H1 (cell line): ENCODE data around the gene CDC26. TPM values are rescaled to one million over a fixed set of nuclear protein-coding genes. Genes with fewer than 3 reads are reported as not detected.

Experiments
- CTCF ChIA-PET: fragments of 300-600 bp; sonication (Branson Sonifier 250); formaldehyde crosslinking; loops from one replicate; lab custom pipeline; 2021; ENCODE audit not compliant: partially characterized antibody; lab: Charles Lee
- POLR2A ChIA-PET: fragments of 300-600 bp; sonication (Branson Sonifier 250); formaldehyde crosslinking; loops from one replicate; lab custom pipeline; 2021; ENCODE audit warnings: inconsistent platforms; ENCODE audit not compliant: partially characterized antibody; lab: Charles Lee
- DNase-seq, 2 experiments: peaks; one replicate each; pipeline versions ENCODE4 v3.0.0 to v3.0.0-alpha.2; 2010 to 2022; ENCODE audit warnings: low spot score in 2 of 2, low read depth in 1 of 2, mixed read lengths in 1 of 2
- FAIRE-seq: peaks from 2 replicates; lab custom pipeline; 2011; peaks lifted over from hg19 to GRCh38; lab: Jason Lieb, UNC
- H2AFZ ChIP-seq: 2 replicates; pipeline ENCODE4 v1.8.1; 2012; ENCODE audit warnings: low read length, inconsistent platforms
- H2AK5ac ChIP-seq: 2 replicates; pipeline ENCODE4 v1.6.1; 2013; ENCODE audit warnings: low read depth, low read length
- H2BK120ac ChIP-seq: replicated peaks from 2 replicates; pipeline ENCODE3; 2013; ENCODE audit warnings: low read depth, low read length, inconsistent platforms
- H2BK12ac ChIP-seq: 2 replicates; pipeline ENCODE4 v1.6.1; 2013; ENCODE audit warnings: low read depth, low read length
- H2BK15ac ChIP-seq: 2 replicates; pipeline ENCODE4 v1.6.1; 2013; ENCODE audit warnings: low read length
- H2BK20ac ChIP-seq: 2 replicates; pipeline ENCODE4 v1.6.1; 2013; ENCODE audit warnings: low read length
- H2BK5ac ChIP-seq: 2 replicates; pipeline ENCODE4 v1.6.1; 2013; ENCODE audit warnings: low read depth, low read length
- H3K14ac ChIP-seq: 2 replicates; pipeline ENCODE4 v1.6.1; 2013; ENCODE audit warnings: inconsistent platforms; ENCODE audit not compliant: insufficient read length
- H3K18ac ChIP-seq: 2 replicates; pipeline ENCODE4 v1.6.1; 2013; ENCODE audit warnings: low read length; ENCODE audit errors: extremely low read depth
- H3K23ac ChIP-seq: 2 replicates; pipeline ENCODE4 v1.6.1; 2013; ENCODE audit warnings: inconsistent platforms; ENCODE audit not compliant: insufficient read length
- H3K23me2 ChIP-seq: 2 replicates; pipeline ENCODE4 v1.6.1; 2013; ENCODE audit warnings: low read depth, low read length
- H3K27ac ChIP-seq: 2 replicates; pipeline ENCODE4 v1.6.1; 2011; ENCODE audit warnings: low read depth, low read length, inconsistent platforms
- H3K27me3 ChIP-seq, 4 experiments: replicated peaks in 1 of 4; 1 replicate in 1 of 4; 2 replicates in 3 of 4; pipeline versions ENCODE4 v1.6.1 to v1.8.1; 2011 to 2013; ENCODE audit warnings: low read length in 3 of 4, mild to moderate bottlenecking in 3 of 4, inconsistent platforms in 2 of 4, mixed read lengths in 2 of 4, moderate library complexity in 1 of 4; ENCODE audit not compliant: control insufficient read depth in 3 of 4, insufficient read depth in 3 of 4; ENCODE audit errors: extremely low read depth in 1 of 4
- H3K36me3 ChIP-seq, 4 experiments: 2 replicates each; pipeline versions ENCODE4 v1.6.1 to v1.8.1; 2011 to 2013; ENCODE audit warnings: mild to moderate bottlenecking in 4 of 4, low read length in 3 of 4, moderate library complexity in 2 of 4, control low read depth in 1 of 4, inconsistent platforms in 1 of 4; ENCODE audit not compliant: insufficient read depth in 4 of 4, control insufficient read depth in 2 of 4
- H3K4ac ChIP-seq: replicated peaks from 2 replicates; pipeline ENCODE3; 2013; ENCODE audit warnings: low read length, low read depth, mixed read lengths, inconsistent platforms; ENCODE audit not compliant: insufficient read length
- H3K4me1 ChIP-seq, 4 experiments: replicated peaks in 1 of 4; 1 replicate in 1 of 4; 2 replicates in 3 of 4; pipeline versions ENCODE4 v1.6.1 to v1.8.1; 2011 to 2013; ENCODE audit warnings: low read length in 3 of 4, inconsistent platforms in 2 of 4, mixed read lengths in 1 of 4; ENCODE audit not compliant: insufficient read depth in 4 of 4, control insufficient read depth in 3 of 4
- H3K4me2 ChIP-seq, 2 experiments: 2 replicates each; pipeline versions ENCODE4 v1.6.1 to v1.8.1; 2011 to 2013; ENCODE audit warnings: low read depth in 2 of 2, low read length in 2 of 2, control low read depth in 1 of 2, inconsistent platforms in 1 of 2, mild to moderate bottlenecking in 1 of 2; ENCODE audit not compliant: insufficient read depth in 1 of 2
- H3K4me3 ChIP-seq, 4 experiments: fragments of 200-600, 300-600 bp in 1 of 4; sonication (generic), shearing (Covaris generic), sonication (Bioruptor Twin) in 1 of 4; 2 replicates each; pipeline versions ENCODE4 v1.5.1 to v1.8.1; 2011 to 2016; ENCODE audit warnings: low read length in 4 of 4, low read depth in 3 of 4, control low read depth in 2 of 4, inconsistent platforms in 2 of 4, mild to moderate bottlenecking in 2 of 4, mixed read lengths in 1 of 4, moderate library complexity in 1 of 4; ENCODE audit not compliant: insufficient read depth in 2 of 4; ENCODE audit errors: extremely low read depth in 1 of 4
- H3K56ac ChIP-seq: replicated peaks from 2 replicates; pipeline ENCODE3; 2013; ENCODE audit warnings: low read depth, mild to moderate bottlenecking, mixed read lengths, low read length, inconsistent platforms; ENCODE audit not compliant: insufficient read length
- H3K79me1 ChIP-seq: 2 replicates; pipeline ENCODE4 v1.6.1; 2013; ENCODE audit warnings: low read depth, low read length, control low read depth
- H3K79me2 ChIP-seq, 2 experiments: 2 replicates each; pipeline versions ENCODE4 v1.6.1 to v1.8.1; 2012 to 2013; ENCODE audit warnings: low read length in 2 of 2, mild to moderate bottlenecking in 2 of 2, inconsistent platforms in 1 of 2; ENCODE audit not compliant: insufficient read depth in 2 of 2, control insufficient read depth in 1 of 2
- H3K9ac ChIP-seq, 4 experiments: replicated peaks in 1 of 4; 1 replicate in 1 of 4; 2 replicates in 3 of 4; pipeline versions ENCODE4 v1.6.1 to v1.8.1; 2011 to 2013; ENCODE audit warnings: low read depth in 3 of 4, low read length in 3 of 4, control low read depth in 2 of 4, mild to moderate bottlenecking in 2 of 4, moderate library complexity in 2 of 4, inconsistent platforms in 1 of 4; ENCODE audit errors: extremely low read depth in 1 of 4
- H3K9me3 ChIP-seq, 2 experiments: 2 replicates each; pipeline versions ENCODE4 v1.6.1 to v1.8.1; 2012 to 2013; ENCODE audit warnings: mild to moderate bottlenecking in 2 of 2, moderate library complexity in 2 of 2, control low read depth in 1 of 2, inconsistent platforms in 1 of 2, low read depth in 1 of 2, low read length in 1 of 2, mixed read lengths in 1 of 2; ENCODE audit not compliant: insufficient read depth in 2 of 2
- H4K20me1 ChIP-seq, 2 experiments: replicated peaks in 1 of 2; 2 replicates each; pipeline versions ENCODE3 to v1.8.1; 2011 to 2013; ENCODE audit warnings: inconsistent platforms in 2 of 2, low read length in 2 of 2, mild to moderate bottlenecking in 1 of 2; ENCODE audit not compliant: insufficient read depth in 2 of 2, control insufficient read depth in 1 of 2
- H4K5ac ChIP-seq: 2 replicates; pipeline ENCODE4 v1.6.1; 2013; ENCODE audit warnings: low read length, low read depth, mixed read lengths, inconsistent platforms; ENCODE audit not compliant: insufficient read length
- H4K8ac ChIP-seq: 2 replicates; pipeline ENCODE4 v1.8.0; 2013; ENCODE audit warnings: mild to moderate bottlenecking, moderate library complexity, low read length, inconsistent platforms; ENCODE audit not compliant: insufficient read depth; ENCODE audit errors: extremely low read depth
- H4K91ac ChIP-seq: replicated peaks from 2 replicates; pipeline ENCODE3; 2013; ENCODE audit warnings: low read length, mixed read lengths, inconsistent platforms; ENCODE audit not compliant: insufficient read length
- BCL11A ChIP-seq, 2 experiments: IDR thresholded peaks; one replicate each; pipeline ENCODE4 v1.6.1; 2011; ENCODE audit warnings: low read depth in 2 of 2, low read length in 2 of 2, mild to moderate bottlenecking in 2 of 2
- GTF2F1 ChIP-seq: IDR thresholded peaks from 2 replicates; pipeline ENCODE4 v1.6.1; 2012; ENCODE audit warnings: low read depth, low read length, improper control_type of control experiment, borderline replicate concordance
- KDM5A ChIP-seq: fragments of 200-600 bp; IDR thresholded peaks from 2 replicates; pipeline ENCODE4 v1.7.1; 2012; ENCODE audit warnings: mild to moderate bottlenecking, low read length, inconsistent platforms, mixed read lengths
- NANOG ChIP-seq: IDR thresholded peaks from 2 replicates; pipeline ENCODE4 v1.6.1; 2011; ENCODE audit warnings: low read length, low read depth, mild to moderate bottlenecking, inconsistent platforms; ENCODE audit not compliant: insufficient read depth, poor library complexity, severe bottlenecking
- PHF8 ChIP-seq: fragments of 200-600 bp; sonication (generic); conservative IDR thresholded peaks from 2 replicates; pipeline ENCODE4 v1.7.1; 2012; ENCODE audit warnings: low read depth, mild to moderate bottlenecking, inconsistent platforms, low read length, moderate library complexity
- POLR2AphosphoS5 ChIP-seq: IDR thresholded peaks from 2 replicates; pipeline ENCODE4 v1.6.1; 2011; ENCODE audit warnings: low read depth, low read length
- POU5F1 ChIP-seq: IDR thresholded peaks from 2 replicates; pipeline ENCODE4 v1.6.1; 2011; ENCODE audit warnings: low read depth, mild to moderate bottlenecking, low read length, moderate library complexity
- SIN3A ChIP-seq, 2 experiments: IDR thresholded peaks in 1 of 2; conservative IDR thresholded peaks in 1 of 2; 2 replicates each; pipeline ENCODE4 v1.6.1; 2011 to 2012; ENCODE audit warnings: low read length in 2 of 2, improper control_type of control experiment in 1 of 2, low read depth in 1 of 2, mild to moderate bottlenecking in 1 of 2
- SIRT6 ChIP-seq: IDR thresholded peaks from one replicate; pipeline ENCODE4 v1.7.1; 2012; ENCODE audit warnings: low read length, inconsistent platforms
- SIX5 ChIP-seq: IDR thresholded peaks from 2 replicates; pipeline ENCODE4 v1.6.1; 2011; ENCODE audit warnings: mild to moderate bottlenecking, low read depth, low read length
- SP2 ChIP-seq: IDR thresholded peaks from 2 replicates; pipeline ENCODE4 v1.6.1; 2012; ENCODE audit warnings: mild to moderate bottlenecking, low read length, inconsistent platforms
- SUZ12 ChIP-seq: fragments of 200-600 bp; sonication (generic); IDR thresholded peaks from 2 replicates; pipeline ENCODE4 v1.6.1; 2012; ENCODE audit warnings: mild to moderate bottlenecking, inconsistent platforms, low read length, moderate library complexity, mixed read lengths
- TBP ChIP-seq: IDR thresholded peaks from 2 replicates; pipeline ENCODE4 v1.6.1; 2011; ENCODE audit warnings: low read depth, low read length, improper control_type of control experiment
- TEAD4 ChIP-seq: IDR thresholded peaks from 2 replicates; pipeline ENCODE4 v1.6.1; 2012; ENCODE audit warnings: low read depth, low read length, inconsistent platforms, mixed read lengths
- WGBS, 2 experiments: shearing (Covaris generic) in 1 of 2; methylation state at CpG; one replicate each; pipeline versions ENCODE4 v1.1.6 to v1.1.7; 2013 to 2015; ENCODE audit warnings: low lambda C conversion rate in 2 of 2, mixed read lengths in 2 of 2, inconsistent platforms in 1 of 2, low coverage in 1 of 2, missing lambda C conversion rate in 1 of 2; ENCODE audit not compliant: insufficient replicate concordance in 2 of 2, insufficient coverage in 1 of 2, insufficient read length in 1 of 2; ENCODE audit errors: extremely low coverage in 1 of 2, missing lambda C conversion rate in 1 of 2; 5-methylcytosine and 5-hydroxymethylcytosine counted together
- polyA plus RNA-seq, 7 experiments: library from polyadenylated mRNA; depleted of rRNA in 3 of 7; stranded (reverse) in 5 of 7; unstranded in 2 of 7; fragments of >200 nt in 5 of 7; fragments of 200-250 nt in 2 of 7; gene quantifications; 1 replicate in 5 of 7; 2 replicates in 1 of 7; 4 replicates in 1 of 7; pipeline versions ENCODE4 v1.2.1 to v1.2.3, GENCODE V29; 2011 to 2013; ENCODE audit warnings: missing spikeins in 2 of 7, mixed read lengths in 2 of 7
- total RNA-seq: library from RNA; stranded (reverse); fragmentation: NEBNext Ultra II Directional; extraction: Animal tissue kit (Norgen Biotek cat#: 25700); gene quantifications from 2 replicates; pipeline ENCODE4 v1.2.1, GENCODE V29; 2021

Gene CDC26
- total and polyA plus RNA-seq, 2 of the 8 experiments (the other 6 are each of a cell fraction or from before 2014, with no cell fraction given): 31.5 to 41.9 TPM

GRCh38 chr9:113311961-113312360 is 36.6 kb upstream of the CDC26 start:
- CTCF ChIA-PET: interaction anchor here (0.7 to 4.2 kb wide), 7 partner anchors 8 to 280 kb away, joined by 3 to 30 read pairs (median 5); partner anchors contain the start of gene ALAD
- no peak for FAIRE-seq
- H3K4ac ChIP-seq: no peak overlapping the region

More at GRCh38 chr9:113311961-113312360, 36.6 kb upstream of the CDC26 start:
- H3K27ac ChIP-seq: no peak overlapping the region
- no peak overlapping the region for H3K23ac ChIP-seq
- H2BK5ac ChIP-seq: no peak overlapping the region
- no peak for TF ChIP-seq SIRT6
- no peak for TF ChIP-seq TEAD4
- no peak for TF ChIP-seq PHF8
- no peak for TF ChIP-seq SIN3A (conservative IDR thresholded peaks at IDR 0.05 in 1 of 2, IDR thresholded peaks at IDR 0.05 in 1 of 2; ENCODE audit: low read depth in 1 of 2, low read length in 2 of 2)
- no peak for TF ChIP-seq TBP
- TF ChIP-seq POLR2AphosphoS5: no peak
- no peak for TF ChIP-seq SIX5
- TF ChIP-seq GTF2F1: no peak
- no peak for TF ChIP-seq NANOG
- TF ChIP-seq BCL11A (IDR thresholded peaks at IDR 0.05; ENCODE audit: low read depth in 2 of 2, low read length in 2 of 2): no peak
- no peak for TF ChIP-seq SP2
- TF ChIP-seq SUZ12: no peak
- no peak for TF ChIP-seq KDM5A
- no peak for TF ChIP-seq POU5F1
- H3K79me1 ChIP-seq: no peaks in the 10 kb centered on the region
- WGBS, 2 experiments: 77% methylated on average over 3 of the region's 3 CpGs; no CpG with 5 or more reads in 1 of the 2 experiments
- no peaks in the 10 kb centered on the region for H3K23me2 ChIP-seq
- H3K36me3 ChIP-seq: no peaks in the 10 kb centered on the region
- DNase-seq: no peak
- no peak overlapping the region for H2BK120ac ChIP-seq
- no peak overlapping the region for H3K14ac ChIP-seq
- no peaks in the 10 kb centered on the region; a peak in 1 of 7 replicates for H3K27me3 ChIP-seq
- H3K4me3 ChIP-seq: no peak overlapping the region
- no peak overlapping the region for H3K9ac ChIP-seq
- H2AK5ac ChIP-seq: no peak overlapping the region
- POLR2A ChIA-PET: interaction anchor here (0.6 to 1.1 kb wide), 3 partner anchors 12 to 34 kb away, joined by 3 read pairs; no protein-coding TSS in a partner anchor
- no peak overlapping the region for H3K18ac ChIP-seq
- no peaks in the 10 kb centered on the region for H3K79me2 ChIP-seq
- H4K8ac ChIP-seq: no peak overlapping the region
- no peak overlapping the region for H3K4me2 ChIP-seq
- no peak overlapping the region for H4K5ac ChIP-seq
- no peak overlapping the region for H2AFZ ChIP-seq
- H4K91ac ChIP-seq: no peak overlapping the region
- no peaks in the 10 kb centered on the region for H3K9me3 ChIP-seq
- H2BK12ac ChIP-seq: no peak overlapping the region
- H2BK15ac ChIP-seq: no peak overlapping the region
- no peaks in the 10 kb centered on the region for H4K20me1 ChIP-seq
- H2BK20ac ChIP-seq: no peak overlapping the region
- no peaks in the 10 kb centered on the region for H3K4me1 ChIP-seq
- no peak overlapping the region for H3K56ac ChIP-seq
